C4-2B (cell line): ENCODE data around the gene NF2.

Source experiments
- ZFX ChIP-seq: fragments of 450-650 bp; IDR thresholded peaks from 2 replicates; pipeline ENCODE4 v1.6.1; 2017
- TF ChIP-seq, protein P1 (sequence below): fragments of 450-650 bp; conservative IDR thresholded peaks from 2 replicates; pipeline ENCODE4 v1.5.1; 2017; ENCODE audit warnings: mild to moderate bottlenecking

- TF ChIP-seq, protein P1, sequence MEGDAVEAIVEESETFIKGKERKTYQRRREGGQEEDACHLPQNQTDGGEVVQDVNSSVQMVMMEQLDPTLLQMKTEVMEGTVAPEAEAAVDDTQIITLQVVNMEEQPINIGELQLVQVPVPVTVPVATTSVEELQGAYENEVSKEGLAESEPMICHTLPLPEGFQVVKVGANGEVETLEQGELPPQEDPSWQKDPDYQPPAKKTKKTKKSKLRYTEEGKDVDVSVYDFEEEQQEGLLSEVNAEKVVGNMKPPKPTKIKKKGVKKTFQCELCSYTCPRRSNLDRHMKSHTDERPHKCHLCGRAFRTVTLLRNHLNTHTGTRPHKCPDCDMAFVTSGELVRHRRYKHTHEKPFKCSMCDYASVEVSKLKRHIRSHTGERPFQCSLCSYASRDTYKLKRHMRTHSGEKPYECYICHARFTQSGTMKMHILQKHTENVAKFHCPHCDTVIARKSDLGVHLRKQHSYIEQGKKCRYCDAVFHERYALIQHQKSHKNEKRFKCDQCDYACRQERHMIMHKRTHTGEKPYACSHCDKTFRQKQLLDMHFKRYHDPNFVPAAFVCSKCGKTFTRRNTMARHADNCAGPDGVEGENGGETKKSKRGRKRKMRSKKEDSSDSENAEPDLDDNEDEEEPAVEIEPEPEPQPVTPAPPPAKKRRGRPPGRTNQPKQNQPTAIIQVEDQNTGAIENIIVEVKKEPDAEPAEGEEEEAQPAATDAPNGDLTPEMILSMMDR: no peak
- TF ChIP-seq ZFX: no peak
Measured at GRCh38 chr22:29631725-29632124, 28.3 kb downstream of the NF2 start.
